ENCODE measurements around the gene CTBP2.

The CTBP2 gene

GRCh38 chr10:124952123-124952522 lies 208.2 kb downstream of the CTBP2 start:
- DNase-seq (ENCODE audit: low read depth in 4 of 4, low spot score in 1 of 4) = no peak

GRCh38 chr10:124949543-124949942 lies 210.8 kb downstream of the CTBP2 start:
- no peak for DNase-seq (ENCODE audit: low read depth in 4 of 4, low spot score in 1 of 4)

- no peak for DNase-seq (ENCODE audit: low read depth in 4 of 4, low spot score in 1 of 4)
Measured at GRCh38 chr10:124946945-124947344, 213.4 kb downstream of the CTBP2 start.

GRCh38 chr10:124944982-124945381 lies 215.4 kb downstream of the CTBP2 start:
- DNase-seq (ENCODE audit: low read depth in 4 of 4, low spot score in 1 of 4) = no peak

- no peak for DNase-seq (ENCODE audit: low read depth in 4 of 4, low spot score in 1 of 4)
Measured at GRCh38 chr10:124943301-124944092, 216.9 kb downstream of the CTBP2 start.

GRCh38 chr10:124942317-124943169 lies 217.8 kb downstream of the CTBP2 start:
- DNase-seq (ENCODE audit: low read depth in 4 of 4, low spot score in 1 of 4) = no peak

- no peak for DNase-seq (ENCODE audit: low read depth in 4 of 4, low spot score in 1 of 4)
Measured at GRCh38 chr10:124941823-124942222, 218.5 kb downstream of the CTBP2 start, which contains the start of gene ZRANB1. TSS of gene ZRANB1 (plus strand) at chr10:124942123. CDS start at chr10:124942494, 371 bp downstream.

- DNase-seq (ENCODE audit: low read depth in 4 of 4, low spot score in 1 of 4) = no peak
Measured at GRCh38 chr10:124939290-124939689, 221.1 kb downstream of the CTBP2 start.

GRCh38 chr10:124936813-124937212 lies 223.6 kb downstream of the CTBP2 start:
- DNase-seq (ENCODE audit: low read depth in 4 of 4, low spot score in 1 of 4) = no peak

GRCh38 chr10:124935946-124936345 lies 224.4 kb downstream of the CTBP2 start:
- DNase-seq (ENCODE audit: low read depth in 4 of 4, low spot score in 1 of 4) = peak in 1 of 4 experiments; percentile 10
